ENCODE results near the gene TTR.

GRCh38 chr18:31579375-31579774 is 12.3 kb upstream of the TTR start:
- TF ChIP-seq, protein P1, sequence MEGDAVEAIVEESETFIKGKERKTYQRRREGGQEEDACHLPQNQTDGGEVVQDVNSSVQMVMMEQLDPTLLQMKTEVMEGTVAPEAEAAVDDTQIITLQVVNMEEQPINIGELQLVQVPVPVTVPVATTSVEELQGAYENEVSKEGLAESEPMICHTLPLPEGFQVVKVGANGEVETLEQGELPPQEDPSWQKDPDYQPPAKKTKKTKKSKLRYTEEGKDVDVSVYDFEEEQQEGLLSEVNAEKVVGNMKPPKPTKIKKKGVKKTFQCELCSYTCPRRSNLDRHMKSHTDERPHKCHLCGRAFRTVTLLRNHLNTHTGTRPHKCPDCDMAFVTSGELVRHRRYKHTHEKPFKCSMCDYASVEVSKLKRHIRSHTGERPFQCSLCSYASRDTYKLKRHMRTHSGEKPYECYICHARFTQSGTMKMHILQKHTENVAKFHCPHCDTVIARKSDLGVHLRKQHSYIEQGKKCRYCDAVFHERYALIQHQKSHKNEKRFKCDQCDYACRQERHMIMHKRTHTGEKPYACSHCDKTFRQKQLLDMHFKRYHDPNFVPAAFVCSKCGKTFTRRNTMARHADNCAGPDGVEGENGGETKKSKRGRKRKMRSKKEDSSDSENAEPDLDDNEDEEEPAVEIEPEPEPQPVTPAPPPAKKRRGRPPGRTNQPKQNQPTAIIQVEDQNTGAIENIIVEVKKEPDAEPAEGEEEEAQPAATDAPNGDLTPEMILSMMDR (IDR thresholded peaks at IDR 0.05), result no peak
- TF ChIP-seq POLR2A (IDR thresholded peaks at IDR 0.05), result no peak

Data from adrenal gland (tissue), 5 donors.